A172 (cell line): ENCODE results near the gene TFAP2E. TPM values are rescaled to one million over a fixed set of nuclear protein-coding genes. Genes with fewer than 3 reads are reported as not detected.

Experiments
- DNase-seq: peaks from one replicate; pipeline ENCODE4 v3.0.0-alpha.2; 2015; ENCODE audit warnings: low spot score
- total RNA-seq: library from RNA; depleted of rRNA; stranded (reverse); fragments of >200 nt; shearing (Covaris generic); gene quantifications from 2 replicates; pipeline ENCODE4 v1.2.3, GENCODE V29; 2014

TFAP2E gene
- total RNA-seq, 1 experiment from 2014 or later, result not detected

DNA sequence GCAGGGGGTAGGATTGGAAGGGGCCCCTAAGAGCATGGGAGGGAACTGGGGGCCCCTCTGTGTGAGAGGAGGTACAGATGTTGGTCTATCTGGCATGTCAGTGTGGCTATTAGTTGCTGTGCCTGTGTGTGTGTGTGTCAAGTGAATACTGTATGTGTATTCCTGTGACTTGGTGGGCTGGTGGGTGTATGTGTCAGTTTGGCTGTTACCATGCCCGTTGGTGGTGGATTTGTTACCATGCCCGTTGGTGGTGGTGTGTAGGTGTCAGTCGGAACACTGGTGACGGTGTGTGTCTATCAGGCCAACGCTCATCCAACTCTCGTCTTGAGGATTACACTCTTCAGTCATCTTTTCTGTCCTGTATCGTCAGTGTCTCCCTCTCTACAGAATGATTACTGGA lies 22.6 kb downstream of the TFAP2E start:
- no peak for DNase-seq

DNA sequence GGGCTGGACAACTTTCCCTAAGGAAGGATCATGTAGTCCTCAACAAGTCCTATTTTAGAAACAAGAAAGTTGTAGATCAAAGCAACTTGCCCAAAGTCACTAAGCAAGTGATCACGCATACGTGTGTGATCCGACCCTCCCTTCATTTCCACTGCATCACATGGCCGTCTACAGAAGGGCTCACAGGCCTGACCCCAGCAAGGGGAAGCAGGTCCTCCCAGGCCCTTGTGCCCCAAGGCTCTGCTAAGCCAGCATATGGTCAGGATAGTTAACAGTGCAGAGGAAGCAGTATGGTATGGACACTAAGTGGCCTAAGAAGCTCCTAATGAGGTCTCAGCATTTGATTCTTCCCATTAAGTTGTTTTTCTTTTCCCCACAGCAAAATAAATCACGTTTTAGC lies 24.8 kb downstream of the TFAP2E start:
- no peak for DNase-seq

- no peak for DNase-seq
Observed at GRCh38 chr1:35598895-35599294, 25.8 kb downstream of the TFAP2E start.

GRCh38 chr1:35599411-35599810 lies 26.3 kb downstream of the TFAP2E start:
- DNase-seq, result no peak

- no peak for DNase-seq
Observed at GRCh38 chr1:35600593-35600992, 27.5 kb downstream of the TFAP2E start.

DNA sequence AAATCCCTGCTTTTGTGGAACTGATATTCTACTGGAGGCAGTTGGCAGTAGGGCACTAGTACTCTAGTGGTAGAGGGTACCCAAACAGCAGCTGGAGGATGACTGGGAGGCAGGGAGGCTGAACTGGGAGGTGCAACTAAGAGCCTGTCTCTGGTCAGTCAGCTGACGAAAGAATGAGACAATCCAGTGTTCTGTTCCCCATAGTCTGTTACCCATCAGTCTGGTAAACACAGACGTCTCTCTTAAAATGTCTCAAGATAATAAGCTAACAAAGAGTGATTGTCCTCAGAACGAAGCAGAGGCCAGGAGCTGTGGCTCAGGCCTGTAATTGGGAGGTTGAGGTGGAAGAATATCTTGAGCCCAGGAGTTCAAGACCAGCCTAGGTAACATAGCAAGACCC lies 30.4 kb downstream of the TFAP2E start:
- no peak for DNase-seq

- DNase-seq, result no peak
Observed at GRCh38 chr1:35603941-35604340, 30.8 kb downstream of the TFAP2E start.

DNA sequence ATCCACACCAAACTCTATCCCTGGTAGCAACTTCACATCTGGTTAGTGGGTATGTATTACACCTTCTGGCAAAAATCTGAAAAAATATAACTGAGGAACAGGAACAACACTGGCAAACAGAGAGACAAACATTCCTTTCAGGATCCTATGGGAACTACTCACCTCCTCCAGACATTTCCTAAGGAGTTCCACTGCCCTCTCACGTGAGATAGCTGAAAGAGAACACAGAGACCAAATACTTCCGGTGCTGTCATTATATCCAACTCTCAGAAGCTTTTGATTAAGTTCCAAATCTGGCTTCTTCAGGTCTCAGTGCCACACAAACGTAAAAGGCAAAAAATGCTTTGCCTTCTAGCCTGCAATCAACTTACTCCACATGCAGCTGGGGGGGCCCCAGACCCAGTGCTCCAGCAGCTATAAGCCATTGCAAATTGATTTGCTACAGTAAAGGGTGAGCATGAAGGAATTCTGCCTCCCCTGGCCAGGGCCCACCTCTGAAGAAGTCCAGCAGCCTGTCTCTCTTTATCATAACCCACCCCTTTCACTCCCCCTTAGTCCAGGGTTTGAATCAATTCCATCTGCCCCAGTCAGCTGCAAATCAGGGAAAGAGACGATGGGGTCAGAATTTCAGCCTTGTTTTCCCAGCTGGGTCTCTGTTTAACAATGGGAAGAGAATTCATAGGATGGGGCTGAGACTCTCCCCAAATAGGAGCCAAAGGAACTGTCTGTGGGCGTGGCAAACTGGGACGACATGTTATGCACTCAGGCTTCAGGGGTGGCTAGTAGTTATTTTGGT lies 32.2 kb downstream of the TFAP2E start:
- DNase-seq, result no peak

GRCh38 chr1:35605867-35606182 lies 32.7 kb downstream of the TFAP2E start:
- DNase-seq, result peak; percentile 8

- DNase-seq, result no peak
Observed at GRCh38 chr1:35611655-35612054, 38.5 kb downstream of the TFAP2E start.

- DNase-seq, result no peak
Observed at GRCh38 chr1:35615440-35615839, 42.3 kb downstream of the TFAP2E start.

- no peak for DNase-seq
Observed at GRCh38 chr1:35619237-35620121, 46.4 kb downstream of the TFAP2E start.

- no peak for DNase-seq
Observed at GRCh38 chr1:35622510-35623178, 49.5 kb downstream of the TFAP2E start.

GRCh38 chr1:35623832-35624231 lies 50.7 kb downstream of the TFAP2E start:
- DNase-seq, result no peak

GRCh38 chr1:35629051-35629450 lies 55.9 kb downstream of the TFAP2E start:
- no peak for DNase-seq

DNA sequence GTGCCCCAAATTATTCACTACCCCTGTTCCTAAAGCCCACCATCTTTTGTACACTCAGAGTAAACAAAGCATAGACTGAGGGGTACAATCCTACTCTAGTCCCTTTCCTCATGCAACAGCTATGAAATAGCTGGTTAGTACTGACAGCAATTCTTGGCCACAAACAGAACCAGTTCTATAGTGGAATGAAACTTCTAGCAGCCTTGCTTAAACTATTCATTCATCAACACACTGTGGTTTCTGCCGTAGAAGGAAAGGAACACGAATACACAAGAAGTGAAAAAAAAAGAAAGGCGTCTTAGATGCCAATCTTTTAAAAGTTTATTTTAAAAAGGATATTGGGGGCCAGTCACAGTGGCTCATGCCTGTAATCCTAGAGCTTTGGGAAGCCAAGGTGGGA lies 58.3 kb downstream of the TFAP2E start:
- DNase-seq, result no peak

- DNase-seq, result no peak
Observed at GRCh38 chr1:35633547-35633946, 60.4 kb downstream of the TFAP2E start.

GRCh38 chr1:35637401-35637809 lies 64.3 kb downstream of the TFAP2E start:
- peak; percentile 42 for DNase-seq

DNA sequence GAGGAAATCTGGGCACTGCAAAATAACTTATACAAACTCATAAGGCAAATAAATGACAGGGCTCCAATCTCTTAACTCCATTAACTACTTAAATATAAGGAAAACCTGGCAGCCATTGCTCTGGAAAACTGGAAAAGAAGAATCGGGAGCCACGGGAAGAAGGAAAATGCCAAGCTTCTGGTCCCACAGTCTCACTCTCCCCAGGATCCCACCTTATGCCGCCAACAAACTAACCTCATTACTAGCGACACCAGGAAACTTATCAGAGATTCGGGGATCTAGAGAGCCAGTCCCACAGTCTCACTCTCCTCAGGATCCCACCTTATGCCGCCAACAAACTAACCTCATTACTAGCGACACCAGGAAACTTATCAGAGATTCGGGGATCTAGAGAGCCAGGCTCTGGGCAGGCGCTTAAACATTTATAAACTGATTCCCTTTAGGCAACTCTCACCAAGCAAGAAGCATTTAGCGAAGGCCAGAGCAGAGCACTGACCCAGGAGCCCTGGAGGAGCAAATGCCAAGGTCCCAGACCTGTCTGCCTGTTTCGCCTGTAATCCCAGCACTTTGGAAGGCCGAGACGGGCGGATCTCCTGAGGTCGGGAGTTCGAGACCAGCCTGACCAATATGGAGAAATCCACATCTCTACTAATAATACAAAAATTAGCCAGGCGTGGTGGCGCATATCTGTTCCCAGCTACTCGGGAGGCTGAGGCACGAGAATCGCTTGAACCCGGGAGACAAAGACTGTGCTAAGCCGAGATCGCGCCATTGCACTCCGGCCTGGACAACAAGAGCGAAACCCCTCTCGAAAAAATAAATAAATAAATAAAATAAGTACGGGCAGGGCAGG lies 67.5 kb downstream of the TFAP2E start:
- DNase-seq, result no peak

GRCh38 chr1:35641233-35641866 lies 68.2 kb downstream of the TFAP2E start, which contains the start of gene PSMB2:
Gene PSMB2 (minus strand): TSS chr1:35641526. CDS start chr1:35641432, 94 bp downstream.
- DNase-seq, result peak; percentile 81

DNA sequence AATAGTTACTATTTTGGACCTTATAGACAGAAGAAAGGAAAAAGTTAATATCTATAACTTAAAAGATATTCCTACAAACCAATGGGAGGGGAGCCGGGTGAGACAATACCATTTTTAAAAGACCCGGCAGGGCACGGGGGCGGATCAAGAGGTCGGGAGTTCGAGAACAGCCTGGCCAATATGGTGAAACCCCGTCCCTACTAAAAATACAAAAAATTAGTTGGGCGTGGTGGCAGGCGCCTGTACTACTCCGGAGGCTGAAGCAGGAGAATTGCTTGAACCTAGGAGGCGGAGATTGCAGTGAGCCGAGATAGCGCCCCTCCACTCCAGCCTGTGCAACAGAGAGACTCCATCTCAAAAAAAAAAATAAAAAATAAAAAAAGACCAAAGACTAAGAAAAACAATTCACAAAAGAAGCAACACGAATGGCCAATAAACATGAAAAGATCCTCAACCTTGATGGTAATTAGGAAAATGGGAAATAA lies 69.4 kb downstream of the TFAP2E start:
- no peak for DNase-seq
